Activated T-cell treated with anti-CD3 and anti-CD28 coated beads for 1 hour (primary cell): Measurements from ENCODE around the gene NIT2.
"Not testable (repeated sequence)": the region's sequence is repeated elsewhere in the genome, so short reads cannot be mapped to it uniquely, and the experiment has no call there.

ENCODE experiments used
- DNase-seq: peaks from one replicate; pipeline ENCODE4 v3.0.0-alpha.2; 2020; ENCODE audit warnings: low read depth

The NIT2 gene

DNA sequence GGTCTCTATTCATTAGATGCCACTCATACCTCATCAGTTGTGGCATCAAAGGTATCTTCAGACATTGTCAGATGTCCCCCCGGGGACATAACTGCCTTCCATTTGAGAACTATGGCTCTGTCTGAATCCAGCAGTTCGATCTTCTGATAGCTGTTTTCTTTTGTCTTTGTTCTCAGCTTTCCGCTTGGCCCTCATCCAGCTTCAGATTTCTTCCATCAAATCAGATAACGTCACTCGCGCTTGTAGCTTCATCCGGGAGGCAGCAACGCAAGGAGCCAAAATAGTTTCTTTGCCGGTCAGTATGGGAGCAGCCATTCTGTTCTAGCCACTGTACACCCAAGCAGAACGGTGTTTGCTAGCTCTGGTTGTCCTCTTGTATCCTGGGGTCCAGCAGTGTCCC, 4.4 kb downstream of the NIT2 start:
- DNase-seq: no peak

DNA sequence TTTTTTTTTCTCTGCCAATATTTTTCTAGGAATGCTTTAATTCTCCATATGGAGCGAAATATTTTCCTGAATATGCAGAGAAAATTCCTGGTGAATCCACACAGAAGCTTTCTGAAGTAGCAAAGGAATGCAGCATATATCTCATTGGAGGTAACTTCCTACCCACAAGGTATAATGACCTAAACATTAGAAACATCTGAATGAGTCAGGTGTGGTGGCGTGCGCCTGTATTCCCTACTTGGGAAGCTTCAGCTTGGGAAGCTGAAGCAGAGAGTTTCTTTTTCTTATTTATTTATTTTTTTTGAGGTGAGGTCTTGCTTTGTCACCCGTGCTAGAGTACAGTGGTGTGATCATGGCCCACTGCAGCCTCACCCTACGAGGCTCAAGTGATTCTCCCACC, 5.2 kb downstream of the NIT2 start:
- DNase-seq: no peak

DNA sequence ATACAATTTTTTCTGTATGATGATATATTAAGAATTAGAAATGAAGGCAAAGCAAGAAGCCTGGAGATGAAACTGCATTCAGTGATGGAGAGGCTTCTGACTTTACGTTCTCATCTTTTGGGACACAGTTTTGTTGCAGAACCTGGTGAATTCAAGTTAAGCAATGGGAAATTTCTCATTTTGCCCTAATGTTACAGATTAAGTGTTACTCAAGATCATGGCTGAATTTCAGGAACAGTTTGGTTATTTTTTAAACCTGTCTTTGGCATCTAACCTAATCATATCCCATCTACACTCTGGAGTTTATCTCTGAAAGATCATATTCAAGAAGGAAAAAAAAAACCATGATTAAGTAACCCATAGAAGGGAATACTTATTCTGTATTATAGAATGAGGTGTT, 6.0 kb downstream of the NIT2 start:
- DNase-seq: no peak

- no peak for DNase-seq
Observed at GRCh38 chr3:100348727-100349126, 14.2 kb downstream of the NIT2 start.

- DNase-seq: not testable (repeated sequence)
Observed at GRCh38 chr3:100351770-100352169, 17.2 kb downstream of the NIT2 start.

DNA sequence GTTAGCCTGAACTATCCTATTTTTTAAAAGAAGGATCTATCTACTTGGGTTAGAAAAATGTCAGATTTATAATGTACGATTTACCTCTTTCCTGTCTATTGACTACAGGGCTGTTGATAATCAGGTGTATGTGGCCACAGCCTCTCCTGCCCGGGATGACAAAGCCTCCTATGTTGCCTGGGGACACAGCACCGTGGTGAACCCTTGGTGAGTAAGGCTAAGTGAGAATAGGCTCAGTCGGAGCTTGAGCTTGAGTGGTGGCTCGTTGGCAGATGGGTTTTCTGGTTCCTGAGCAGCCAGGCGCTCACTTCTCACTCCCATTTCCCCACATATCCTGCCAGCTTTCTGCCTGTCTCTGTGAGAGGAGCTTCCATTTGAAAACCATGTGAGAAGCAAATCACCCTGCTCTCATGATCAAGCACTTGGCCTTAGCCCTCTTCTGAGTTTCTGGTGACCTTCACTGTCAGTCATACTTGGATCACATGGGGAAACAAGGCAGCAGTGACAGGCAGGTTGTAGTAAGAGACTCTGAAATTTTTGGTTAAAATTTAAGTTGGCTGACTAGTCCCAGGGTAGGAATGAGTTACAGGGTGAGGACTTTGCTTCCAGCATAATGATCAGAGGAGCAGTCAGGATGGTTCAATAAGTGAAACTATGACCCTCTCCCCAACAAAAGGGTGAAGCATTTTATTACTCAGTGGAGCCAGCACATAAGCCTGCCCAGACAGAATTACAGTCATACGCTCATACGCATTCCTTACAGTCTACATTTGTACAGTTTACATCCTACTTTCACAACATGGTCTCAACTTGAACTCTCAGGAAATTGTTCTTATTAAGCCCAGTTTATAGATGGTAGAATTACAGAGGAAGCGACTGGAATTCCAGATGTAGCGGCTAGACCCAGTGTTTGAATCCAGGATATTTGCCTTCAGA, 18.0 kb downstream of the NIT2 start:
- no peak for DNase-seq

GRCh38 chr3:100354850-100355249, 20.3 kb downstream of the NIT2 start:
- no peak for DNase-seq

GRCh38 chr3:100358413-100358812, 23.9 kb downstream of the NIT2 start:
- no peak for DNase-seq

- DNase-seq: no peak
Observed at GRCh38 chr3:100359035-100359434, 24.5 kb downstream of the NIT2 start.

DNA sequence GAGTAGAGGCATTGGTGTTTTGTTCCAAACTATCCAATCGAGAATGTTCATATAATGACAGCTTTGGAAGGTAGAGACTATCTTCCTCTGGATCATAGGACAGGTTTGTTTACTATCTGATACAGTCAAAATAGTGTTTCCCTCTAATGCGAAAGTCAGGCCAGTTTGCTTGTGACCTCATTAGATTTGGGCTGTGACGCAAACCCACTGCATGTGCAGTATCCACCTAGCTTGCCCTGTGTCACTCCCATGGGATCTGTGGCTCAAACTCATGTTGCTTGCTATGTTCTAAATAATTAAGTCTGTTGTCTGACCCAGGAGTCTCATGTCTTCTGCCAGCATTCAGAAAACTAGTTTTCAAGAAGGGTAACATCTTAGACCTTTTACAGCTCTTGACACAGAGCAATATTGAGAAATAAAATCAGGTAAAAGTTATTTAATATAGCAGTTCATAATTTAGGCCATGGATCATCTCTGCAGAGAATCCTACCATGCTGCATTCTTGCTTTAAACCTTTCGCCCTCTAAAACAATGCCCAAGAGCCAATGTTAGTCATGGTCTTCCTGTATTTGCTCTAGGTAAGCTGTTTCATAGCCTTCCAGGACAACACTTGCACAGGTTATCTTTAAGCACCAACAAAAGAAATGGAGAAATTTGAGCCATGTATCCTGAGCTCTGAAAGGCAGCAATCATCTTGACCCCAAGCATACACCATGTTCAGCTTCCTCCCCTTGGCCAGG, 26.4 kb downstream of the NIT2 start:
- DNase-seq: no peak

GRCh38 chr3:100361897-100362296, 27.3 kb downstream of the NIT2 start:
- no peak for DNase-seq

DNA sequence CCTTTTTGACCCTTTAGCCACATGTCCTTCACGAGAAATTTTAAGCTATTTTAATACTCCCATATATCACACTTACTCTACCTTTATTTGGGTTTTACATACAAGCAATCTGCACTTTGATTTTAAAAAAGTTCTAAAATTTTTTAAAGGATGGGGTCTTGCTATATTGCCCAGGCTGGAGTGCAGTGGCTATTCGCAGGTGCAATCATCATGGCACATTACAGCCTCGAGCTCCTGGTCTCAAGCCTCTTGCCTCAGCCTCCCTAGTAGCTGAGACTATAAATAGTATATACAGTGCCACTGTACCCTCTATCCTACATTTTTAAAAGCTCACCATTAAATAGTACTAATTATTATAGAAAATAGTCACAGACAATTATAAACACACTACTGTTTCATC, 29.9 kb downstream of the NIT2 start:
- DNase-seq: no peak

DNA sequence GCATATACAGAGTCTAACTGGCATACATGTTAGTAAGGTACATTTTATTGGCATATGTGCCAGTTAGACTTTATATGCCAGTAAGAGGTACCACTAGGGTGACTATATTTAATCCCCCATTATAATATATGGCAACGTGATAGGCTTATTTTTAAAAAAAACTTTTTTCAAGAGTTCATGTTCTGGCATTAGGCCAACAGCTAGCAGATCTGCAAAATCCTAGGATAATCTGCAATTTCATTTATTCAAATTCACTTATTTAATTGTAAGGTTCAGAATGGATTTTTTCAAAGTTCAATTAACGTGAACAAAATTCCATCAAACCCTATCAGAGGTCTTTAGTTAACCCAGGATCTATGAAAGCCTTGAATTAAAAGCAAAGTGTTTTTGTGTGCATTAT, 31.9 kb downstream of the NIT2 start:
- no peak for DNase-seq

DNA sequence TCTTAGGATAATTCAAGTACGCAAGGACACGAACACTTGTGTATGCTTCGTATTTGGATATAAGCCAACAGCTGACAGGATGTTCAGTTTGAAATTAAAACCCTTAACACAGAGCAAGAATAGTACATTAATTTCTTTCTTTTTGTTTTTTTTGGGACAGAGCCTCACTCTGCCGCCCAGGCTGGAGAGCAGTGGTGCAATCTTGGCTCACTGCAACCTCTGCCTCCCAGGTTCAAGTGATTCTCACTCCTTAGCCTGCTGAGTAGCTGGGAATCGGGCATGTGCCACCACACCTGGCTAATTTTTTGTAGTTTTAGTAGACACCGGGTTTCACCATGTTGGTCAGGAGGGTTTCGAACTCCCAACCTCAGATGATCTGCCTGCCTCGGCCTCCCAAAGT, 33.9 kb downstream of the NIT2 start:
- no peak for DNase-seq

GRCh38 chr3:100370756-100371155, 36.2 kb downstream of the NIT2 start:
- DNase-seq: no peak

- no peak for DNase-seq
Observed at GRCh38 chr3:100374521-100374920, 40.0 kb downstream of the NIT2 start.

GRCh38 chr3:100376301-100376700, 41.7 kb downstream of the NIT2 start:
- no peak for DNase-seq

- no peak for DNase-seq
Observed at GRCh38 chr3:100384733-100385525, 50.4 kb downstream of the NIT2 start.

DNA sequence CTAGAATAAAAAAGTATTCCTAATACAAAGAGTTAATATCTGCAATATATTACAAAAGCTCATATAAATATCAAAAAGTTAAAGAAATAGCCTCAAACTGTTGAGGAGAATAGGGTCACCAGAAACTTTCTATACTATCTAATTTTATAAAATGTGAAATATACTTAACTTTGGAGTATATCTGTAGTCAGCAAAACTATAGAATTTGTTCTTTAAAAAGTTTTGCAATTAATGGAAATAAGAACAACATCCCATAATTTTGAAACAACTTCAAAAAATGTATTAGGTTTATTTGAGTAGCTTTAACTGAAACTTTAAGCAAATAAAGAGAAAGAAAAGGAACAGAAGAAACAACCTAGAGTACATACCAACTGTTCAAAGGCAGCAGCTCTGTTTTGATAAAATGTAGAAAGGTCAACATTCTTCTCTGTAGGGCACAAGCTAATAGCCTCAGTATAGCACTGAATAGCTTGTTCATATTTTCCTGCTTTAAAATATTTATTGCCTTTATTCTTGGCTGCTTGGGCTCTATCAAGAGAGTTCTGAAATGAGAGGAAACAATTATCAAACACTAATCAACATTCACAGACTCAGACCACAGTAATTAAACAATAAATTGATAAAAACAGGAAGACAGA, 52.0 kb downstream of the NIT2 start:
- DNase-seq: no peak

- DNase-seq: no peak
Observed at GRCh38 chr3:100389025-100389424, 54.5 kb downstream of the NIT2 start.

DNA sequence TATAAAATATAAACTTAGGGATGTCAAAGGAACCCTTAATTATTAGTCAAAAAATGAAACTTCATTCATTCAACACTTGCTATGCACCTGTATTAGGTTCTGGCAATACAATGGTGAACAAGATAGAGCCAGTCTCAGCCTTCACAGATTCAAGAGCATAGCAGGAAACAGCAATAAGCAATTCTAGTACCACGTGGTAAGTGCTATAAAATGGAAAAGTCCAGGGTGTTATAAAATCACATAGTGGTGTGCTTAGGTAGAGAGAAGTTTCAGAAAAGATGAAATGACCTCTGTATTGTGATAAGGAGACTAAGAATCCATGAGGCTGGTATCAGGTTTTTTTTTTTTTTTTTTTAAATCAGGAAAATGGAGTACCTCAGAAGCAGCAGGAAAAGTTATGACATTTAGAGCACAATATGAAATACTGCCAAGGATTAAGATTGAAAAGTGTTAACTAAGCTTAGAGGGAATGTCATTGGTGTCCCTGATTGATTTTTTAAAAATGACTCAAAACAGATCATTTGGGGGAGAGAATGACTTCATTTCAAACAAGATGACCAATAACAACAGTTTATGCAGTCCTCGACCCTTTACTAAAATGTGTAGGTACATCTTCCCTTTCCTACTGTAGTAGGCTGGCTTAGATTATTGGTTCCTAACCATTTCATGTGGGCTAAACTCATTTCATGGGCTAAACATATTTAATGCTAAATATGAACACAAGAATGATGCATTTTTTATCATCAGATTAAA, 61.3 kb downstream of the NIT2 start:
- DNase-seq: no peak
